ENCODE measurements around the gene SPOCK2. TPM values are rescaled to one million over a fixed set of nuclear protein-coding genes. Genes with fewer than 3 reads are reported as not detected.

Gene SPOCK2
- total RNA-seq, 1 donor: under 0.01 TPM

GRCh38 chr10:72059843-72060822 is 28.2 kb downstream of the SPOCK2 start:
- no peak for DNase-seq (ENCODE audit: low read depth)
- H3K4me3 ChIP-seq (ENCODE audit: low read depth, low read length): no peak overlapping the region
- TF ChIP-seq CTCF (IDR thresholded peaks at IDR 0.05; ENCODE audit: insufficient read depth, low read depth, low read length): no peak

GRCh38 chr10:72058989-72059842 is 29.1 kb downstream of the SPOCK2 start:
- DNase-seq (ENCODE audit: low read depth): no peak
- no peak overlapping the region for H3K4me3 ChIP-seq (ENCODE audit: low read depth, low read length)
- TF ChIP-seq CTCF (IDR thresholded peaks at IDR 0.05; ENCODE audit: insufficient read depth, low read depth, low read length): no peak

- H3K4me3 ChIP-seq (ENCODE audit: low read depth, low read length): no peak overlapping the region
- no peak for TF ChIP-seq CTCF (IDR thresholded peaks at IDR 0.05; ENCODE audit: insufficient read depth, low read depth, low read length)
- DNase-seq (ENCODE audit: low read depth): no peak
These were observed 29.9 kb downstream of the SPOCK2 start for GRCh38 chr10:72058347-72058898.

- DNase-seq (ENCODE audit: low read depth): no peak
- no peak for TF ChIP-seq CTCF (IDR thresholded peaks at IDR 0.05; ENCODE audit: insufficient read depth, low read depth, low read length)
- no peak overlapping the region for H3K4me3 ChIP-seq (ENCODE audit: low read depth, low read length)
These were observed 31.2 kb downstream of the SPOCK2 start for GRCh38 chr10:72056932-72057751.

GRCh38 chr10:72056113-72056512 is 32.2 kb downstream of the SPOCK2 start:
- DNase-seq (ENCODE audit: low read depth): no peak
- H3K4me3 ChIP-seq (ENCODE audit: low read depth, low read length): no peak overlapping the region
- no peak for TF ChIP-seq CTCF (IDR thresholded peaks at IDR 0.05; ENCODE audit: insufficient read depth, low read depth, low read length)

GRCh38 chr10:72053690-72054089 is 34.7 kb downstream of the SPOCK2 start:
- no peak for DNase-seq (ENCODE audit: low read depth)
- TF ChIP-seq CTCF (IDR thresholded peaks at IDR 0.05; ENCODE audit: insufficient read depth, low read depth, low read length): no peak
- H3K4me3 ChIP-seq (ENCODE audit: low read depth, low read length): no peak overlapping the region
